T-helper 9 cell (primary cell): ENCODE measurements around the gene ERCC6.
A peak's percentile ranks its signal among the peaks of the same experiment; 100 is the strongest.

ENCODE experiments used
- DNase-seq: peaks from one replicate; pipeline ENCODE4 v3.0.0-alpha.2; 2020

Gene ERCC6

DNA sequence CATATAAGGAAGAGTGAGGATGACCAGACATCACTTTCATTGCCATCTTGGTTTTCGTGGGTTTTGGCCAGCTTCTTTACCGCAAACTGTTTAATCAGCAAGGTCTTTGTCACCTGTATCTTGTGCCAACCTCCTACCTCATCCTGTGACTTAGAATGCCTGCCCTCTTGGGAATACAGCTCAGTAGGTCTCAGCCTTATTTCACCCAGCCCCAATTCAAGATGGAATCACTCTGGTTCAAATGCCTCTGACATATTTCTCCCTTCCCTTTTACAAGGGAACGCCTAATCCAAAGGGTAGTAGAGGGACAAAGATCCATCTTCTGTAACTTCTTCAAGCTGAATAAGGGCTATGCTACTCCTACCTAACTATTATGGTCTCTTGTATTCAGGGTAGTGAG lies 4.7 kb upstream of the ERCC6 start:
- DNase-seq, result no peak

DNA sequence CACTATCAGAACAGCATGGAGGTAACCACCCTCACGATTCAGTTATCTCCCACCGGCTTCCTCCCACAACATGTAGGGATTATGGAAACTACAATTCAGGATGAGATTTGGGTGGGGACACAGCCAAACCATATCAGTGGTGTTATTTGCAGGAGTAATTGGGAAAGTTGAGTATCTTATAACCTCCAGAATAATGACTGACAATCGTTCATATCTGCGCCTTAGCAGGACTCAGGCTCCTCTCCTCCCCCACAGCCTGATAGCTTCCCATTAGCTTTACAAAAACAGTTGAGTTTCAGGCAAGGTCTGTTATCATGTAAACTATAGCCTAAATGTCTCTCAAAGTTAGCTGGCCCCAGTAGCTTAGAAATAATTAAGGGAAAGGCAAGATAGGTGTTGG lies 3.4 kb upstream of the ERCC6 start:
- no peak for DNase-seq

DNA sequence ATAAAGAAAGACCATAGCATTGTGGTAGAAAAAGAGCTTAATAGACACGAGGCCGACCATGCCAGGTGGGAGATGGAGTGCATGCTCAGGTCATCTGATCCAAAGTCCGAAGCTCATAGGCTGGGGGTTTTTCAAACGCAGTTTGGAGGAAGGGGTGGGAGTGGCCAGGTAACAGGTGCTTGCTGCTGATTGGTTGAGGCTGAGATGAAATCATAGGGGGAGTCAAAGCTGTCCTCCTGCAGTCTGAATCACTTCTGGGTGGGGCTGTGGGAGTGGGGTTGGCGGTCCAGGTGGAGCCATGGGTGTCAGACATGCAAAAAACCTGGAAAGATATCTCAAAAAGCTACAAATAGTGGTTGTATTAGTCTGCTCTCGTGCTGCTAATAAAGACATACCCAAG lies 2.8 kb upstream of the ERCC6 start:
- no peak for DNase-seq

DNA sequence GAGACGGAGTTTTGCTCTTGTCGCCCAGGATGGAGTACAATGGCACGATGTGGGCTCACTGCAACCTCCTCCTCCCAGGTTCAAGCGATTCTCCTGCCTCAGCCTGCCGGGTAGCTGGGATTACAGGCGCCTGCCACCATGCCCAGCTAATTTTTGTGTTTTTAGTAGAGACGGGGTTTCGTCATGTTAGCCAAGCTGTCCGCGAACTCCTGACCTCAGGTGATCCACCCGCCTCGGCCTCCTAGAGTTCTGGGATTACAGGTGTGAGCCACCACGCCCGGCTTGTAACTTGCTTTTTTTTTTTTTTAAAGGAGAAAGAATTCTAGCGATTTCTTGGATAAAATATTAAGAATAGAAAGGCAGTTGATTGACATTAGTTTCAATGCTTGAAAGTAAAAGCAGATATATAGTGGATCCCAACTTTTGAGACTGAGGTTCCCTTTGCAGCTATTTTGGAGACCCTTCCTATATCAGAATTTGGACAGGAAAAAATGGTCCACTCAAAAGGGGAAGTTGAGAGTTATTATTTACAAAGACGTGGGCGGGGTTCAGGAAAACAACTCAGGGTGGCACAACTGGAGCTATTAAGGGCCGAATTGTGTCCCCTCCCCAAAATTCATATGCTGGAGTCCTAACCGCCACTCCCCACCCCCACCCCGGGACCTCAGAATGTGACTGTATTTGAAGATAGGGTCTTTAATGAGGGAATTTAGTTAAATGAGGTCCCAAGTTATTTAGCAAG lies 1.3 kb upstream of the ERCC6 start:
- DNase-seq, result no peak

DNA sequence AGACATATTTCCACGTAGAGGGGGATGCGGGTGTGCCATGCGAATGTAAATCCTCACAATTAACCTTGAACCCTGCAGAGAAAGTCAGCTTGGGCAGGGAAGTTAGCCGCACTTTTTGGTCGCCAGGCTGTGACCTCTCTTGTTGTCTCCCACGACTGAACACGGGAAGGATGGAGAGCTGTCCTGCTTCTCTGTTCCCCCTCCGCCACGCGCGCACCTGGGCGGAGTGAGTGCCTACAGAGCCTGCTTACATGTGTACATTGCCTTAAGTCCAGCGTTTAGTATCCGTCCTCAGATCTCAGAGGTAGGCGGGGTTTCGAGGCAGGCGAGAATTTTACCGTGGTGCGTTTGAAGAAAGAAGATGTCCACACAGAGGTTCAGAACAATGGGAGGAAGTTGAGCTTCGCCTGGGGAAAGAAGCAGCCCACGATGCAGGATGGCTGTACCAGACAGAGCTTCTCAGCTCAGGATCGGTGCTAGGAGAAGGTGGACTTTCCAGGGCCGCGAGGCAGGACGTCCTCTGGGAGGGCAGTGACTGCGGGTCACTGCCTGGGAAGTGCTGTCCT lies 482 bp upstream of the ERCC6 start:
- DNase-seq, result peak; percentile 3

DNA sequence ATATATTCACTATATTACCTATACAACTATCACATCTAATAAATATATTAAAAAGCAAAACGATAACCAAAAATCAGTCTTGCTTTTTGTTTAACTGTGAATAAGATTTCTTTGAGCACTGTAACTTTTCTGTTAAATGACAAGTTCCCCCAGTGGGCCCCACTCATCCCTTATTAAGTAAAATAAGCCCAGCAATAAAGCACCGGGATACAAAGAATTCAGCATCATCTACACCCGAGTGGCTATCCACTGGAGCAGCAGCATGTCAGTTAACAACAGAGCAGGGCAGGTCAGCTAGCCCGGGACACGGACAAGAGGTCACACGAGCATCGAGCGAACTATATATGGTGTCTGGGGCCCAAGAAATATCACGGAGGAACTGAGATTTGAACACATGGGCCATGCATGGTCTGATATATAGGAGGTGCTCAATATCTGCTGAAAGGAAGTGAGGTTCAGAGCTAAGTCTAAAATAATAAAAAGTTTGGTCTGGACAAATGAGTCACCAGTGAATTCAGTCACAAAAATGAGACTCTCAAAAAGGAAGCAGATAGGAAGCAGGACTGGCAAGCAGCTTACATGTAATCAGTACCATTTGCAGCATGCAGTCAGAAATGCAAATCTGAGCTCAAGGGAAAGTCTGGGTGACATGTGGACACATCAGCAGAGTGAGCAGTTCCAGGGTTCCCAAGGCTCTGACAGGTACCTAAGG lies 4.1 kb downstream of the ERCC6 start:
- DNase-seq, result no peak

DNA sequence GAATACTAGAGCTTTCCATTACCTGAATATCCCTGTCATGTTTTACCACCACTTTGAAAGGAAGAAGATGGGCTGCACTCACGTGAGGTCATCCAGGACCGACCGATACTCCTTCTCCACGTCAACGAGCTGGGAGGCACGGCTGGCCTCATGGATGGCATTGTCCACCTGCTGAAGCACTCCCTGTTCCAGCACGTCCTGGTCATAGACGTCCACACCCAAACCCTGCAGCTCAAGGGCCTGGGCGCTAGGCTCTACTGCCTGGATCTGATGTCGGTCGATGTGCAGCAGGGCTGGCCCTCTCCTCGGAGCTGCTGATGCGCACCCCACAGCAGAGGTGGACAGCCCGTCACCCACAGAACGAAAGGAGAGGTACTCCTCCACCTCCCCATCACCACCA lies 6.5 kb downstream of the ERCC6 start:
- no peak for DNase-seq

DNA sequence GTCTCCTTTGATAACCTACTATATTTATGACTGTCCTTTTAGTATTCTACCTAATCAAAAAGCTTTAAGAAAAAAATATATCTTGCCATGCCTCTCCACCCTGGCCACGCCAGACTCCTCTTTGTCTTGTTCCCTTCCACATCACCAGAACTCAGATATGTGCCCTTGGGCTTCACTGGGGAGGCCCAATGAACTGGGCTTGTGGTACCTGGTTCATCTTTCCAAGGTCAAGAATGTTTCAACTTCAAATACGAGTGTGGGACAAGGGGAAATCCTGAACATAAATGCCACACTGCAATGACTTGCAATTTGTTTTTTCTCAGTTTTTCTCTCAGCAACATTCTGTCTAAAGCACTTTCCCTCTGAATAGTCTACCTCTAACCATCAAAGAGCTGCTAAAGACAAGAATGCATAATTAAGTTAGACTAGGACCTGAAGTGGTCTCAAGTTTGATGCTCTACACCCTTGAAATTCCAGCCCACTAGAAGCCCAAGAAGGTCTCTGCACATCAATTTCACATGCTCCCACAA lies 9.9 kb downstream of the ERCC6 start:
- no peak for DNase-seq

DNA sequence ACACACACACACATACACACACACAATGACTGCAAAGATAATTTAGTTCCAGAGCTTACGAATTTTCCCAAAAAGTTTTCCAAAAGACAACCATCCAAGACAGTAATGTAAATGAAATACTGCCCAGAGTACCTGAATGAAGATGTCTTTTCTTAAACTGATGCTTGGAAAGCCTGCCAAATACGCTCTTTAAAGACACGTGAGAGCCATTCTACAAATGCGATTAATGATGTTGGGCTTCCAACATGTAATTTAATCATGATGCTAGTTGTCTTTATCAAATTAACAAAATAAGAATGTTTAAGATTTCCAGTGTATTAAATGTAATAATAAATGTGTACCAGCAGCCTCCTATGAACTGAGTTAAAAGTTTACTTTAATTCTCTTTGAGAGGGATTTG lies 11.1 kb downstream of the ERCC6 start:
- no peak for DNase-seq

DNA sequence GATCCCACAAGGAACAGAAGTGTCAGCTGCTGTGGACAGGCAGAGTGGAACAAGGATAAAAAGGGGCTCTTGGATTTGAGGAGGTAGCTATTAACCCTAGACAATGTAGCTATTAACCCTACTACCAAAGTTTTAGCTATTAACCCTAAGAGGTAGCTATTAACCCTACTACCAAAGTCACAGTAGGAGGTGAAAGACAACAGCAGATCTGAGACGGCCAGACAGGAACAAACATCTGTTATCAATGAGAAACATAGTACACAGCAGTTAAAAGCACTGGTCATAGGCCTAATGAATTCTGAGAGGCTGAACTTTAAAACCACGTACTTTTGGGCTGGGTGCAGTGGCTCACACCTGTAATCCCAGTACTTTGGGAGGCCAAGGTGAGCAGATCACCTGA lies 11.9 kb downstream of the ERCC6 start:
- DNase-seq, result no peak

DNA sequence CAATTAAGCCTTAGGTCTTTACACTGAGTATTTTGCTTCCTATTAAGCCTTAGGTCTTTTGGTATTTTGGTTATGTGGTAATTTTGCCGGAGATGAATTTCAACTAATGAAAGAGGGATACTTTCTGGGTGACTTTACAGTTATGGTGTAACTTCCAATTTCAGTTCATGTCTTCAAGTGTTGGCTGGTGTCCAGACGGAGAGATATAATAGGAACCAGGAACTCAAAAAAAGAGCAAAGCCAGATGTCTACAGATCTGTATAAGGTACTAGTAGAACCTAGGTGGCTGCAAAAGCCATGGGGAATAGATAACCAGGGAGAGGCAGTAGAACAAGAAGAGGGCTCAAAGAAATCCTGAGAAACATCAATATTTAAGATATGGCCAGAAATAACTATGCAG lies 12.3 kb downstream of the ERCC6 start:
- no peak for DNase-seq

DNA sequence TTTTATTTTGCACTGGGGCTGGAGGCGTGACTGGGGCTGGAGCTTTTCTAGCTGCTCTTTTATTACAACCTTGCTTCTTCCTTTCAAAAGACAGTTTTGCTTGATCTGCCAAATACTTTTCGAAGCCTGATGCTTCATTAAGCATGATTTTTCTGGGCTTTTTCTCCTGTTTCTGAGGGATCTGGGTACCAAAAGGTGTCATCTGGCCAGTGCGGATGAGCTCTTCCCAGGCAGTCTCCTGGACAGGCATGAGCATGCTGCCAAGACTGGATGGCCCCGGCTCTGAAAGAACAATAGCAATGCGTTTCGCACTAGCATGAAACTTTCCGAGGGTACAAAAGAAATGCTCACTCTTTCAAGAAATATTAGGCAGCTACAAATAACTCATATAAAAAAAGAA lies 14.4 kb downstream of the ERCC6 start:
- DNase-seq, result no peak

DNA sequence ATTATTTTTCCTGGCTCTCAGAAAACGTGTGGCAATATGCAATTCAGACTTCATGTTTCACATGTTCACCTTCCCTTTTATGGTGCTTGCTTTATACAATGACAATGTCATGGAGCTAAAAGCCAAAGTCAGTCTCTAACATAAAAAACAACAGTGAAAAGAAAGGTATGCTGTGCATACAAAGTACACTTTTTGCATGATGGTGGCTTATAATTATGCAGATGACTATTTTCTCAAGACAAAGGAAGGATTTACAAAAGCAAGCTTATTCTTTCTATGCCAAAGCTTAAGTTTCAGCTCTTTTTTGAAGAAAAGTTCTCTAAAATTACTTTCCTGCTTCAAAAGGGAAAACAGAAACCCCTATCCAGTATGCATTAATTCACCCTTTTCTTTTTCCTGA lies 15.6 kb downstream of the ERCC6 start:
- no peak for DNase-seq

DNA sequence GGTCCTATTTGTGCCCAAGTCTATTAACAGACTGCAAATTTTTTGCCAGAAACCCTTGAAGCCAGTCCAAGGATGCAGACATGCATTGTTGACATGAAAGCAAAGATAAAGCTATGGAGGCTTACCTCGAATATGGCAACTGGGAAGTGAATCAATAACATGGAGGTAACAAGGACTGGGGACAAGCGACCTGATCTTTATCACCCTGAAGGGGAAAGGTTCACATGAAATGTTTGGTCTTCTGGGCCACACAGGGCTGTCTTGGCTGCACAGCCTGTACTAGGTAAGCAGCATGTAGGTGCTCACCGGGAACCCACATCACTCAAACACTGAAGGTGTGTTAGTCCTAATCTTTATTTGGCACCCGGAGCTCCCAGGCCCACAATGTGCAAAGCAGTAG lies 17.9 kb downstream of the ERCC6 start:
- no peak for DNase-seq

DNA sequence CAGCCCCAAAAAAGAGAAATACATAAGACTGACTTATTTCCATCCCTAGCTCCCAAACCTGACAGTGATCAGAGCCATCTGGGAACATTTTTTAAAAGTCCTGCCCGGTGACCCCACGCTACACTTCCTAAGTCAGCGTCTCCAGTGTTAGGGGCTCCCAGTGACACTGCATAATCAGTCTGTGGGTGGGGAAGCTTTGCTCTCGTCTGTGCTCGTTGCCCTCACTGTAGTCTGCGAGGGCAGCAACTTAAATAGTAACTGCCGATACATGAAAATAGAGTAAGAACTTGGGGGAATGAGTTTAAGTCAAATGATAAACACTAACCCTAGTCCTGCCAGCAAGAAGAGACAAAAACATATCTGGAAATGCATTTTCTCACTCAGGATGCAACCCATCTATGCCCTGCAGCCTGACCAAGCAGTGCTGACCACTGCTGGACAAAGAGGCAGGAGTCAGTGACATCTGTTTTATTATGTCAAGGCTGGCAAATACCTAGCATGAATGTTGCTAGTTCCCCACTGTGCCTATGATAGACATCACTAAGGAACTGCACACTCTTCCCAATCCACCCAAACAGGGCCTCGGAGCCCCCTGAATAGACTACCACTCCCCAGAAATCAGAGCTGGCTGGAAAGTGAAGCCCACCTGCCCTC lies 18.7 kb downstream of the ERCC6 start:
- DNase-seq, result no peak

DNA sequence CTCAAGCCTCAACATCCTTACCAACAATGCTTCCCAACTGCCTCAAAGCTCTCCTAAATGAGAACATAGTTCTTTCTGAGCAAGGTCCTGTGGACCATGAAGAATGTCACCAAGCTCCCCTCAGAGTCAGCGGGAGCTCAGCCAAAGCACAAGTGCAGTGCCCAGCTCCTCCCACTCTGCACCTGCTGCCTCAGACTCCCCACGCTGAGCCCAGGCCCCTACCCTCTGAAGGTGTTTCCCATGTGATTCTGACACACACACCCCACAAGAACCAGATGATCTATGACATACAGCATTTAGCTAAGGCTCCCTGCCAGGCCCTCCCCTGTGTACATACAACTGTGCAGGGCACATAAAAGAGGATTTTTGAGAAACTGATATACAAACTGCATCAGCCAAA lies 19.2 kb downstream of the ERCC6 start:
- DNase-seq, result no peak

DNA sequence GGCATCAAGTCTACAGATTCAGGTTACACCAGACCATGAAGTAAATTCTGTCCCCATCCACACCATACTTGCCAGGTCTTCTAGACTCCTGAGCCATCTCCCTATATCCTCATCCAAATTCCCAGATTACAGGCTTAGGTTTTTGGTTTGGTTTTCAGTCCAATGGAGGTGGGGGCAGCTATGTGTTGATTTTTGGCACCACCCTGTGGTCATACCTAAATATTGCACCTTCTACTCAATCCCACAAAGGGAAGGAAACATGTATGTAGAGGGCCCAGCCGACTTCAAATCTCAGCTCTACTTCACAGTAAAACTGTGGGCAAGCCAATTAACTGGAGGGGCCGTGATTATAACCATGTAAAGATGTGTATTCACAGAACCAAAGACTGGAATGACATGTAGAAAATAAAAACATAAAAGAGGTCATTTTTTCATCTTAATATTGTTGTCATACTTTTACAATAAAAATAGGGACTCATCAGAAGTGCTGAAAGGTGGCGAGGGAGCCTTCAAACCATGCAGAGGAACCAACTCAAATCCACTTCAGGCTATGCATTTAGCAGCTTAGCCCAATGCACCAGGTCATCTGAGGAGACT lies 19.8 kb downstream of the ERCC6 start:
- DNase-seq, result no peak

DNA sequence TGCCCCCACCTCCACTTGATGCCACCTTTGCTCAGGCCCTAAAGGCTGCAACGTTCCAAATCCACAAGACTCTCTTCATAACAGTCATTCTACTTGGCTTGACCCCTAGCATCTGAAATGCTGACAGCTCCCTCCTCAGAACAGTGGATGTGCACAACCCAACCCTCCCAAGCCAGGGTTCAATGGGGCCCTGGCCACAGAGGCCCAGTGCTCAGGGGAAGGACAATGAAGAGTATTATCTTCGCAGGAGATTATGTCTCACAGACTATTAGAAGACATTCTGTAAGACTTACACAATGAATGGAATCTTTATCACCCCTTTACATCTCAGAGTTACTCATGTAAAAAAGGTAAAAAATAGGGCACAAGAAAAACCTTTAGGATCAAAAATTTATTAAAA lies 20.4 kb downstream of the ERCC6 start:
- no peak for DNase-seq

DNA sequence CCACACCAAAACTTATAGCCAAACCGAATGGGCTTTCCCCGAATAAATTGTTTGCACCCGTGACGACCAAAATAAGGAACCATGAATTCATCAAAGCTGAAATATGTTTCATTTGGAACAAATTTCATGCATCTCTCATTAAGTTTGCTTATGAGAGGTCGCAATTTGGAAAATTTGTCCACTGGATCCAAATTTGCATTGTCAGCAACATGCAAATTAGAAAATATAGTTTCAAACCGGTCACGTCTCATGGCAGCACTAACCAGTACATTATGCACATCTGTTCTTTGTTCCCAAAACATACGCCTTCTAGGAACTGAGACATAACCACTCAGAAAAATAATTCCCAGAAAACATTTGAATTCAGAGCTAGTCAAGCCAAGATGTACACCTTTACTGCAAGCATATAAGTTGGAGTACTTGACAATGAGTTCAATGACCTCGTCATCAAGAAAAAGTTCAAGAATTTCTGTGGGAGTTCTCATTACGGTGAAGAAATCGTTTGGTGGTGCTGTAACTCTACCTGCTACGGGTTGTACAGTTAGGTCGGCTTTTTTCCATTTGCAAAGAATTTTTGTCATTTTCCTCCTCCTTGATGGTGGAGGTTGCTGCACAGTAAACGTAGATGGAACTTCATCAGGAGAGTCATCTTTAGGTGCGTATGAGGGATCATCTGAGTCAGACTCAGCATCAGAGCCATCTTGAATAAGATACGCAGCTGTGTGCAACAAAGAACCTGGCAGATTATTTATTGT lies 22.5 kb downstream of the ERCC6 start:
- DNase-seq, result no peak

DNA sequence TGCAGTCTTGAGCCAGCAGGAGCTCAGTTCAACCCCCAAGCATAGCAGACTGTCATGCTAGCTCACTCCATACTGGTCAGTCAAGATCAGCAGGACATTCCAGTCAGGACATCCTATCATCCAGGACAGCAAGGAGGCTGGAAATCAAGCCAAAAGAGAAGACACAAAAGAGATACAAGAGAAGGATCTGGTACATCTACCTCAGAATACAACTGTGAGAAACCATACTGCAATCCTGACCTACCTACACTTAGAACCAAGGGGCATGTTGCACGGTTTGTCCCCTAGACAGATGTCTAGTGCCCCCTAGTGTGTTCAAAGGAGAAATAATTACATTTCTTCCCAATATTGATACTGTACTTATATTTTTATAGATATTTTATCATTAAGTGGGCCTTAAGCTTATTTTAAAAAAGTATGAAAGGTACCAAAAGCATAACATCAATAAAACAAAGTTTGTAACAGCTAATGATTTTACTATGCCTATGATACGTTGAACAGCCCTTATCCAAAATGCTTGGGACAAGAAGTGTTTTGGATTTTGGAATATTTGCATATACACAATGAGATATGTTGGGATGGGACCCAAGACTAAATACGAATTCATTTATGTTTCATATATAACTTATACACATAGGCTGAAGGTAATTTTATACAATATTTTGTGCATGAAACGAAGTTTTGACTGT lies 26.7 kb downstream of the ERCC6 start:
- no peak for DNase-seq

DNA sequence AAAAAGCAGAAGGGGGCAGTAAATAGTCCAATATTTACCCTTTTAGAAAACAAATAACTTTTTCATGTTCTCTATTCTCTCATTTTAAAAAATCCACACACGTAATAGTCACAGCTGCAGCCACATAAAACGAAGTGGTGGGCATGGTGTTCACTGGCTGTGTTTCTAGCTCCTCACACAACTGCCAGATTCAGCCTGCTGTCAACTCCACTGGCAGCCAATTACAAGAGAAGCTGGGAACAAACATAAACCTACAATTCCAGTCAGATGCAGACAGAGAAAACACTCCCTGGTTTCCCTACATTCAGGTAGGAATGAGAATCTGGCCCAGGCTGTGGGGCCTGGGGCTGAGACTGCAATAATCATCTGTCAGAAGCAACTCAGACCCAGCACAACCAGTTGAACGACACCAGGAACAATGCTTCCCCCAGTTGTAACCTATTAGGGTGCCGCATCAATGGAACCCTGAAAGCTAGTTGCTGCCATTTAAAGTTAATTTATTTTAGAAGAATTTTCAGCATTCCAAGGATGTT lies 29.1 kb downstream of the ERCC6 start:
- DNase-seq, result no peak

DNA sequence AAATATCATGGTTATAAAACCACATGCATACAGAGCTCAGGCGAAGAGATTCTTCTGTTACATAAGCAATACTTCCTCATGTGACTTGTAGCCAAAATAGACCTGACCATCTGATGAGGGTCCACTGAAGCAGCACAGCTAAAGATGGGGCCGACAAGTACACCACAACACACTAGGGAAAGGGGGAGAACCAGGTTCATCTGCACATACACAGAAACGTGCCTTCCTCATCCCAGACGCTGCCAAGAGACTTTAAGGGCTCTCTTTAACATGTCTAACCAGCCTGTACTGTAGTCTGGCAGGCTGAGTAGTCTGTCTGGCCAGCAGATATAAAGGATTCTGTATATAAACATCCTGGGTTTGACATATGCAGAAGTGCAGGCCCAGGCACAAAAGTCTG lies 30.3 kb downstream of the ERCC6 start:
- no peak for DNase-seq
